ENCODE data around the gene PGRMC2. TPM values are rescaled to one million over a fixed set of nuclear protein-coding genes. Genes with fewer than 3 reads are reported as not detected.
"Not testable (repeated sequence)": the region's sequence is repeated elsewhere in the genome, so short reads cannot be mapped to it uniquely, and the experiment has no call there.

The PGRMC2 gene
- polyA plus RNA-seq, 3 donors, result 6.3 to 13.9 (median 7.3) TPM

DNA sequence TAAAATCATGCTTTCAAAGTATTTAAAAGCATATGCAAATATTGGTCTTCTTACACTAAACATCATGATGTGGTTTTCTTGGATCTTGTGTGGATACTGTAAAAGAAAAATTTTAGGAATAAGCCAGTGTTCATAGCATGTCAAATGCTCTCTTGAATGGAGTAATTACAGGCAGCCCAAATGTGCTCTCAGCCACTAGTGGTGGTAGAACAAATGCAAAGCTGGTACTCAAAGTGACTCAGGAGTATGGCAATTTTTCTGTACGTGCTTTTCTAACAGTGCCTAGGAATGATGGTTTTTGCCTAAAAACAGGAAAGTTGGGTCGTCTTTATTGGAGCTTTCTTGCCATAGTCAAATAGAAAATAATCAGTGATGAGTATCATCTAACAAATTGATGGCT lies 19.9 kb downstream of the PGRMC2 start:
- Histone ChIP-seq H3K36me3 (replicated peaks in 1 of 2; ENCODE audit: control insufficient read depth in 1 of 2, insufficient read depth in 2 of 2, low read length in 2 of 2) (peaks cover 20 to 31% of the 10 kb centered on the region in 2 donors), H3K4me2 (replicated peaks; ENCODE audit: extremely low read depth, low read length, poor library complexity, severe bottlenecking) (no peak overlapping the region), H3K27me3 (ENCODE audit: control insufficient read depth in 2 of 2, insufficient read depth in 2 of 2, low read length in 2 of 2) (no peaks in the 10 kb centered on the region), H3K79me2 (ENCODE audit: insufficient read depth, low read length) (no peaks in the 10 kb centered on the region), H4K20me1 (ENCODE audit: insufficient read depth, low read length) (no peaks in the 10 kb centered on the region), H3K4me3 (replicated peaks in 1 of 3; ENCODE audit: low read depth in 2 of 3, low read length in 3 of 3) (no peak overlapping the region), H3K27ac (ENCODE audit: low read depth in 1 of 2, low read length in 2 of 2) (no peak overlapping the region), H3K9ac (ENCODE audit: insufficient read depth, low read length, poor library complexity, severe bottlenecking) (no peak overlapping the region), H3K4me1 (ENCODE audit: control insufficient read depth in 1 of 2, insufficient read depth in 2 of 2, low read length in 2 of 2) (no peaks in the 10 kb centered on the region), H2AFZ (ENCODE audit: insufficient read depth, low read depth, low read length, poor library complexity, severe bottlenecking) (no peak overlapping the region), H3K9me3 (replicated peaks in 1 of 2; ENCODE audit: control insufficient read depth in 1 of 2, insufficient read depth in 1 of 2, low read length in 2 of 2) (peaks cover 19 to 22% of the 10 kb centered on the region in 2 donors)
- 80% methylated on average over 1 of the region's 2 CpGs for whole genome bisulfite sequencing (ENCODE audit: insufficient coverage)
- TF ChIP-seq, protein P1, sequence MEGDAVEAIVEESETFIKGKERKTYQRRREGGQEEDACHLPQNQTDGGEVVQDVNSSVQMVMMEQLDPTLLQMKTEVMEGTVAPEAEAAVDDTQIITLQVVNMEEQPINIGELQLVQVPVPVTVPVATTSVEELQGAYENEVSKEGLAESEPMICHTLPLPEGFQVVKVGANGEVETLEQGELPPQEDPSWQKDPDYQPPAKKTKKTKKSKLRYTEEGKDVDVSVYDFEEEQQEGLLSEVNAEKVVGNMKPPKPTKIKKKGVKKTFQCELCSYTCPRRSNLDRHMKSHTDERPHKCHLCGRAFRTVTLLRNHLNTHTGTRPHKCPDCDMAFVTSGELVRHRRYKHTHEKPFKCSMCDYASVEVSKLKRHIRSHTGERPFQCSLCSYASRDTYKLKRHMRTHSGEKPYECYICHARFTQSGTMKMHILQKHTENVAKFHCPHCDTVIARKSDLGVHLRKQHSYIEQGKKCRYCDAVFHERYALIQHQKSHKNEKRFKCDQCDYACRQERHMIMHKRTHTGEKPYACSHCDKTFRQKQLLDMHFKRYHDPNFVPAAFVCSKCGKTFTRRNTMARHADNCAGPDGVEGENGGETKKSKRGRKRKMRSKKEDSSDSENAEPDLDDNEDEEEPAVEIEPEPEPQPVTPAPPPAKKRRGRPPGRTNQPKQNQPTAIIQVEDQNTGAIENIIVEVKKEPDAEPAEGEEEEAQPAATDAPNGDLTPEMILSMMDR (IDR thresholded peaks at IDR 0.05), result no peak
- intact Hi-C loops (cut with micrococcal nuclease), result no loop called here
- Mint-ChIP-seq H3K4me3 (no peak overlapping the region), H3K27me3 (ENCODE audit: low read depth in 3 of 3) (peaks cover 0 to 1% (median 0%) of the 10 kb centered on the region in 3 donors), H3K9me3 (peaks cover 18 to 36% (median 28%) of the 10 kb centered on the region in 7 donors), H3K27ac (no peak overlapping the region), H3K36me3 (peaks cover 23% of the 10 kb centered on the region in 2 donors), H3K4me1 (no peaks in the 10 kb centered on the region)
- DNase-seq, result no peak

DNA sequence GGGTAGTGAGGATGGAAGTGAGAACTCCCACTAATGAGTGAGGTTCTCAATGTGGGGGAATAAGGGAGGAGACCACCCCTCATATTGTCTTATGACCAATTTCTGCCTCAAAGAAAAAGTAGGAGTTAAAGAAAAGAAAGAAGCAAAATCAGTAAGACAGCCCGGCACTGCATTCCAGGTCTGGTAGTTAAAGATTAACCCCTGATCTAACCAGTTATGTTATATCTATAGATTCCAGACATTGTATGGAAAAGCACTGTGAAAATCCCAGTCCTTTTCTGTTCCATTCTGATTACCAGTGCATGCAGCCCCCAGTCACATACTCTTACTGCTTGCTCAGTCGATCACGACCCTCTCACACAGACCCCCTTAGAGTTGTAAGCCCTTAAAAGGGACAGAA lies 20.4 kb downstream of the PGRMC2 start:
- intact Hi-C loops (cut with micrococcal nuclease); H3K79me2 ChIP-seq (ENCODE audit: insufficient read depth, low read length); H4K20me1 ChIP-seq (ENCODE audit: insufficient read depth, low read length); DNase-seq; H3K4me3 Mint-ChIP-seq; H3K27me3 ChIP-seq (ENCODE audit: control insufficient read depth in 2 of 2, insufficient read depth in 2 of 2, low read length in 2 of 2); H2AFZ ChIP-seq (ENCODE audit: insufficient read depth, low read depth, low read length, poor library complexity, severe bottlenecking); H3K27ac Mint-ChIP-seq; H3K4me2 ChIP-seq (replicated peaks; ENCODE audit: extremely low read depth, low read length, poor library complexity, severe bottlenecking); H3K27ac ChIP-seq (ENCODE audit: low read depth in 1 of 2, low read length in 2 of 2); H3K4me1 ChIP-seq (ENCODE audit: control insufficient read depth in 1 of 2, insufficient read depth in 2 of 2, low read length in 2 of 2); H3K4me3 ChIP-seq (replicated peaks in 1 of 3; ENCODE audit: low read depth in 2 of 3, low read length in 3 of 3); H3K4me1 Mint-ChIP-seq; H3K9ac ChIP-seq (ENCODE audit: insufficient read depth, low read length, poor library complexity, severe bottlenecking); H3K27me3 Mint-ChIP-seq (ENCODE audit: low read depth in 3 of 3): not testable (repeated sequence)
- 73% methylated on average over 2 of the region's 3 CpGs for WGBS (ENCODE audit: insufficient coverage)
- H3K9me3 ChIP-seq (replicated peaks in 1 of 2; ENCODE audit: control insufficient read depth in 1 of 2, insufficient read depth in 1 of 2, low read length in 2 of 2), result peaks cover 19 to 22% of the 10 kb centered on the region in 2 donors
- Mint-ChIP-seq H3K36me3 (peaks cover 19% of the 10 kb centered on the region in 2 donors), H3K9me3 (peaks cover 18 to 37% (median 29%) of the 10 kb centered on the region in 7 donors)
- H3K36me3 ChIP-seq (replicated peaks in 1 of 2; ENCODE audit: control insufficient read depth in 1 of 2, insufficient read depth in 2 of 2, low read length in 2 of 2), result peaks cover 20 to 29% of the 10 kb centered on the region in 2 donors

DNA sequence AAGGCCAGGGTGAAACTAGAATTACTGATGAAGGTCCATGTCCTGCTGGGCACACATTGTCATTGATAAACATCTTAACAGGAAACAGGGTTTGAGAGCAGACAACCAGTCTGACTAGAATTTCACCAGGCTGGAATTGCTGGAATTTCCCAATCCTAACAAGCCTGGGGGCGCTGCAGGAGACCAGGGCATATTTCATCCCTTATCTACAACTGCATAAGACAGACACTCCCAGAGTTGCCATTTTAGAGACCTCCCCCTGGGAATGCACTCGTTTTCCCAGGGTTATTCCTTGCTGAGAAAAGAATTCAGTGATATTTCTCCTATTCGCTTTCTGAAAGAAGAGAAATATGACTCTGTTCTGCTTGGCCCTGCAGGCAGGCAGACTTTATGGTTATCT lies 22.1 kb downstream of the PGRMC2 start:
- H3K27me3 Mint-ChIP-seq (ENCODE audit: low read depth in 3 of 3); H3K9ac ChIP-seq (ENCODE audit: insufficient read depth, low read length, poor library complexity, severe bottlenecking); DNase-seq; H3K4me3 ChIP-seq (replicated peaks in 1 of 3; ENCODE audit: low read depth in 2 of 3, low read length in 3 of 3); H3K4me1 Mint-ChIP-seq; intact Hi-C loops (cut with micrococcal nuclease); H3K79me2 ChIP-seq (ENCODE audit: insufficient read depth, low read length); H2AFZ ChIP-seq (ENCODE audit: insufficient read depth, low read depth, low read length, poor library complexity, severe bottlenecking); H3K4me1 ChIP-seq (ENCODE audit: control insufficient read depth in 1 of 2, insufficient read depth in 2 of 2, low read length in 2 of 2); H3K27ac Mint-ChIP-seq; H3K27ac ChIP-seq (ENCODE audit: low read depth in 1 of 2, low read length in 2 of 2); H3K4me3 Mint-ChIP-seq; H3K4me2 ChIP-seq (replicated peaks; ENCODE audit: extremely low read depth, low read length, poor library complexity, severe bottlenecking); H4K20me1 ChIP-seq (ENCODE audit: insufficient read depth, low read length); H3K27me3 ChIP-seq (ENCODE audit: control insufficient read depth in 2 of 2, insufficient read depth in 2 of 2, low read length in 2 of 2); H3K36me3 Mint-ChIP-seq: not testable (repeated sequence)
- H3K9me3 Mint-ChIP-seq, result peaks cover 23 to 40% (median 33%) of the 10 kb centered on the region in 7 donors
- 92% methylated on average over 2 of the region's 3 CpGs for WGBS (ENCODE audit: insufficient coverage)
- Histone ChIP-seq H3K36me3 (replicated peaks in 1 of 2; ENCODE audit: control insufficient read depth in 1 of 2, insufficient read depth in 2 of 2, low read length in 2 of 2) (peaks cover 6 to 13% of the 10 kb centered on the region in 2 donors), H3K9me3 (replicated peaks in 1 of 2; ENCODE audit: control insufficient read depth in 1 of 2, insufficient read depth in 1 of 2, low read length in 2 of 2) (peaks cover 20 to 22% of the 10 kb centered on the region in 2 donors)

DNA sequence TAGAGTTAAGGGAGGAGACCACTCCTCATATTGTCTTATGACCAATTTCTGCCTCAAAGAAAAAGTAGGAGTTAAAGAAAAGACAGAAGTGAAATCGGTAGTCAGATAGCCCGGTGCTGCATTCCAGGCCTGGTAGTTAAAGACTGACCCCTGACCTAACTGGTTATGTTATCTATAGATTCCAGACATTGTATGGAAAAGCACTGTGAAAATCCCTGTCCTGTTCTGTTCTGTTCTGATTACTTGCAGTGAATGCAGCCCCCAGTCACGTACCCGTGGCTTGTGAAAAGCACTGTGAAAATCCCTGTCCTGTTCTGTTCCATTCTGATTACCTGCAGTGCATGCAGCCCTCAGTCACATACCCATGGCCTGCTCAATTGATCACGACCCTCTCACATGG lies 27.7 kb downstream of the PGRMC2 start:
- H3K27me3 Mint-ChIP-seq (ENCODE audit: low read depth in 3 of 3); H3K4me1 ChIP-seq (ENCODE audit: control insufficient read depth in 1 of 2, insufficient read depth in 2 of 2, low read length in 2 of 2); H3K36me3 ChIP-seq (replicated peaks in 1 of 2; ENCODE audit: control insufficient read depth in 1 of 2, insufficient read depth in 2 of 2, low read length in 2 of 2); H4K20me1 ChIP-seq (ENCODE audit: insufficient read depth, low read length); H3K4me1 Mint-ChIP-seq; H3K79me2 ChIP-seq (ENCODE audit: insufficient read depth, low read length); DNase-seq; H3K36me3 Mint-ChIP-seq; H3K27ac ChIP-seq (ENCODE audit: low read depth in 1 of 2, low read length in 2 of 2); H2AFZ ChIP-seq (ENCODE audit: insufficient read depth, low read depth, low read length, poor library complexity, severe bottlenecking); H3K4me3 Mint-ChIP-seq; H3K27ac Mint-ChIP-seq; H3K4me2 ChIP-seq (replicated peaks; ENCODE audit: extremely low read depth, low read length, poor library complexity, severe bottlenecking); H3K4me3 ChIP-seq (replicated peaks in 1 of 3; ENCODE audit: low read depth in 2 of 3, low read length in 3 of 3); H3K9ac ChIP-seq (ENCODE audit: insufficient read depth, low read length, poor library complexity, severe bottlenecking); H3K27me3 ChIP-seq (ENCODE audit: control insufficient read depth in 2 of 2, insufficient read depth in 2 of 2, low read length in 2 of 2); intact Hi-C loops (cut with micrococcal nuclease): not testable (repeated sequence)
- H3K9me3 ChIP-seq (replicated peaks in 1 of 2; ENCODE audit: control insufficient read depth in 1 of 2, insufficient read depth in 1 of 2, low read length in 2 of 2), result peaks cover 6 to 13% of the 10 kb centered on the region in 2 donors
- WGBS (ENCODE audit: insufficient coverage), result 90% methylated on average over 2 of the region's 5 CpGs
- peaks cover 16 to 32% (median 26%) of the 10 kb centered on the region in 7 donors for H3K9me3 Mint-ChIP-seq

Measured in CD14-positive monocyte (primary cell).